ENCODE measurements around the gene MTHFR.

The MTHFR gene

DNA sequence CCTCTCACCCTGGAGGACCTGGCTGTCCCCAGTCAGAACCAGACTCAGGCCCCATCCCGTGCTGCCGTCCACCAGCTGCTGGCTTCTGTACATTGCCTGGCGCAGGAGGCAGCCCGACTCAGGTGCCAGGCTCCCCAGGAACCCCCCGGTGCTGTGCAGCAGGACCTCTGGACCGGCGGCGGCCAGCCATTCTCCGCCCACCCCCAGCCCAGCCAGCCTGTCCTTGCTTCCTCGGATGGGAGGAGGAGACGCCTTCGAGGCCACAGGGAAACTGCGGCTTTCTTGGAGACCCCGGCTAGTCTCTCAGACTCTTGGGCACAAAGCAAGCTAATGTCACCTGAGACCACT is 39.4 kb downstream of the MTHFR start:
- H3K27me3 ChIP-seq (ENCODE audit: control insufficient read depth, insufficient read depth, low read length) = peaks cover 22% of the 10 kb centered on the region
- H3K4me3 ChIP-seq (ENCODE audit: low read depth, low read length) = no peak overlapping the region
- peaks cover 22% of the 10 kb centered on the region for H3K4me1 ChIP-seq (ENCODE audit: control insufficient read depth, insufficient read depth, low read length)
- no peaks in the 10 kb centered on the region for H3K36me3 ChIP-seq (ENCODE audit: control insufficient read depth, insufficient read depth, low read length)
- H3K9ac ChIP-seq (ENCODE audit: low read length) = no peak overlapping the region
- no peak overlapping the region for H3K27ac ChIP-seq (ENCODE audit: low read depth, low read length)
- H3K9me3 ChIP-seq (ENCODE audit: control insufficient read depth, insufficient read depth, low read depth, low read length) = no peaks in the 10 kb centered on the region

DNA sequence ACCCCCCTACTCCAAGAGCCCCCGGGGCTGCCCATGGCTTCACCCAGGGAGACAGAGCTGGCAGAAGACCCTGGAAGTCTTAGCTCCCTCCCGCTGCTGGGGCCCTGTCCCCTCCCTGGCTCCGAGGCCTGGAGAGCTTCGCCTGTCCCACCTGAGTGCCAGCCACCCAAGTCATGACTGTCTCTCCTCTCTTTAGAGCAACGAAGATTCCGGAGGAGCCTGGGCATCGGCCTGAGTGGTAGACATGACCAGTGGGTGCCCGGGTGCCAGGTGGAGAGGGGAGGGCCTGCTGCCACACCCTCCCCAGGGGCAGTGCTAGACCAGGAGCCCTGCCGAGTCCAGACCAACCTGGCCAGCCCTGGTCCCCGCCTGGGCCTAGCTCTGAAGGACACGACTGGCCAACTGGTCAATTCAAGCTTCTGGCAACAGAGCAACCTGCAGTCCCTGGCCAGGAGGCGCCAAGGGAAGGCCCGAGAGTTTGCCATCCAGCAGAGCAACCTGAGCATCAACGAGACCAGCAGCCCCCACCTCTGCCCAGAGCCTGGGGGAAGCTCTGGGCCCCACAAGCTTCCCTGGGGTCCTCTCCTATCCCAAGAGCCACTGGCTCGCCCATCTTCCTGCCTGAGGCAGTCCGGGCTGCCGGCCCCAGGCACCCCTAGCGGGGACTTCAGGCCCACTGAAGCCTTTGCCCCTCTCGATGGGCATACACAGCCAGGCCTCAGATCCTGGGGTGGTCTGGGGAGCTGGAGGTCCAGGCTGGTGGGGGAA is 39.9 kb downstream of the MTHFR start:
- peaks cover 28% of the 10 kb centered on the region for H3K27me3 ChIP-seq (ENCODE audit: control insufficient read depth, insufficient read depth, low read length)
- no peak overlapping the region for H3K27ac ChIP-seq (ENCODE audit: low read depth, low read length)
- no peaks in the 10 kb centered on the region for H3K36me3 ChIP-seq (ENCODE audit: control insufficient read depth, insufficient read depth, low read length)
- no peaks in the 10 kb centered on the region for H3K9me3 ChIP-seq (ENCODE audit: control insufficient read depth, insufficient read depth, low read depth, low read length)
- no peak overlapping the region for H3K9ac ChIP-seq (ENCODE audit: low read length)
- H3K4me3 ChIP-seq (ENCODE audit: low read depth, low read length) = no peak overlapping the region
- peaks cover 22% of the 10 kb centered on the region for H3K4me1 ChIP-seq (ENCODE audit: control insufficient read depth, insufficient read depth, low read length)

DNA sequence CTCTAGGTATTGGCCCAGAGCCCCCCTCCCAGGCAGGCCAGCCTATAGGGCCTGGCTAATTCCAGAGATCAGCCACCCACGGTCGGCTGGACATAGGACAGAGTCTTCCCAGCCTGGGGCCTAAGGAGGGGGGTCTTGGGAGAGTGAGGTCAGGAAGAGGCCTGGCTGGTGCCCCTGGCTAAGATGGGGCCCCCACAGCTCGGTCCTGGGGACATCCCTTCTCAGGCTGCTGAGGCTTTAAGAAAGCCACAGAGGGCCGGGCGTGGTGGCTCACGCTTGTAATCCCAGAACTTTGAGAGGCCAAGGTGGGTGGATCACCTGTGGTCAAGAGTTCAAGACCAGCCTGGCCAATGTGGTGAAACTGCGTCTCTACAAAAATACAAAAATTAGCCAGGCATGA is 41.2 kb downstream of the MTHFR start:
- H3K9me3 ChIP-seq (ENCODE audit: control insufficient read depth, insufficient read depth, low read depth, low read length) = no peaks in the 10 kb centered on the region
- peaks cover 22% of the 10 kb centered on the region for H3K4me1 ChIP-seq (ENCODE audit: control insufficient read depth, insufficient read depth, low read length)
- H3K9ac ChIP-seq (ENCODE audit: low read length) = no peak overlapping the region
- H3K36me3 ChIP-seq (ENCODE audit: control insufficient read depth, insufficient read depth, low read length) = no peaks in the 10 kb centered on the region
- peaks cover 39% of the 10 kb centered on the region for H3K27me3 ChIP-seq (ENCODE audit: control insufficient read depth, insufficient read depth, low read length)
- H3K4me3 ChIP-seq (ENCODE audit: low read depth, low read length) = no peak overlapping the region
- H3K27ac ChIP-seq (ENCODE audit: low read depth, low read length) = no peak overlapping the region

DNA sequence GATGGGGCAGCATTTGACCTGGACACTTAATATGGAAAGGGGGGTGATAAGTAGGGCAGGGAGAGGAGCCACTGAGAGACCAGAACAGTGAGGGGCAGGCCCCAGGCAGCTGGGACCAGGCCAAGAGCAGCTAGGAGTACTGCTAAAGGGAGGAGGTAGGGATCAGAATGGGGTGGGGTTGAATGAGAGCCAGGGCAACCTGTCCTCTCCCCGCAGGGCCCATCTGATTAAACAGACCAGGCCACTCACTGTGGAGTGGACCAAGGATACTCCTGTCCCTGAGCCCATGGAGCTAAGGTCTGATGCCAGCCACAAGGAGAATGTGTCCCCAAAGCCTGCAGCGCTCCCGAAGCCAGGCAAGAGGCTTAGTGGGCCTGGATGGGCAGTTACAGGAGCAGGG is 41.6 kb downstream of the MTHFR start:
- peaks cover 39% of the 10 kb centered on the region for H3K27me3 ChIP-seq (ENCODE audit: control insufficient read depth, insufficient read depth, low read length)

DNA sequence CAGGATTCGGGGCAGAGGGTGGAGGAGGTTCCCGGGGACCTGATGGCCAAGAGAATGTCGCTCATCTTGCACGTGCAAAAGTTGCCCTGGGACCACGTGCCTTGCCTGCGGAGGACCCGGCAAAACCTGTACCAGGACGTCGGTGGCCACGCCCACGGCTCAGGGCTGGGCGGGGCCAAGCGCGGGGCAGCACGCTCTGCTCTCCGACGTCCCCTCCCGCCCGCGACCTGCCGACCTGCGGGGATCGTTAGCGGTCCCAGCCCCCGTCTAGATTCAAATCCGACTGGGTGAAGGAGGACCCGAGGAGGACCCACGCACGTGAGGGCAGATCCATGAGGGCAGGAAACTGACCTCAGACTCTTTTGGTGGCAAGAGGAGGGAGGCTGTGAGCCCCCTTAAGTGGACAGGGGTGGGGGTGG is 43.8 kb downstream of the MTHFR start, which contains the start of gene C1orf167:
Gene C1orf167 (plus strand): TSS at position 206 of the 419 bp plus-strand sequence. CDS start 2,208 bp downstream, outside the sequence.
- Histone ChIP-seq H3K4me3 (ENCODE audit: low read depth, low read length) (peak within 1 kb of the TSS; percentile 41), H3K9ac (ENCODE audit: low read length) (no peak within 1 kb of the TSS), H3K27me3 (ENCODE audit: control insufficient read depth, insufficient read depth, low read length) (peaks cover 39% of the 10 kb centered on the region), H3K36me3 (ENCODE audit: control insufficient read depth, insufficient read depth, low read length) (no peaks in the 10 kb centered on the region), H3K4me1 (ENCODE audit: control insufficient read depth, insufficient read depth, low read length) (peaks cover 17% of the 10 kb centered on the region), H3K27ac (ENCODE audit: low read depth, low read length) (no peak within 1 kb of the TSS), H3K9me3 (ENCODE audit: control insufficient read depth, insufficient read depth, low read depth, low read length) (no peaks in the 10 kb centered on the region; the same call in 1 of the 2 replicates)

More for the DNA sequence above, 41.6 kb downstream of the MTHFR start:
- no peak overlapping the region for H3K4me3 ChIP-seq (ENCODE audit: low read depth, low read length)
- no peaks in the 10 kb centered on the region for H3K36me3 ChIP-seq (ENCODE audit: control insufficient read depth, insufficient read depth, low read length)
- H3K9ac ChIP-seq (ENCODE audit: low read length) = no peak overlapping the region
- H3K9me3 ChIP-seq (ENCODE audit: control insufficient read depth, insufficient read depth, low read depth, low read length) = no peaks in the 10 kb centered on the region
- no peak overlapping the region for H3K27ac ChIP-seq (ENCODE audit: low read depth, low read length)
- peaks cover 22% of the 10 kb centered on the region for H3K4me1 ChIP-seq (ENCODE audit: control insufficient read depth, insufficient read depth, low read length)

DNA sequence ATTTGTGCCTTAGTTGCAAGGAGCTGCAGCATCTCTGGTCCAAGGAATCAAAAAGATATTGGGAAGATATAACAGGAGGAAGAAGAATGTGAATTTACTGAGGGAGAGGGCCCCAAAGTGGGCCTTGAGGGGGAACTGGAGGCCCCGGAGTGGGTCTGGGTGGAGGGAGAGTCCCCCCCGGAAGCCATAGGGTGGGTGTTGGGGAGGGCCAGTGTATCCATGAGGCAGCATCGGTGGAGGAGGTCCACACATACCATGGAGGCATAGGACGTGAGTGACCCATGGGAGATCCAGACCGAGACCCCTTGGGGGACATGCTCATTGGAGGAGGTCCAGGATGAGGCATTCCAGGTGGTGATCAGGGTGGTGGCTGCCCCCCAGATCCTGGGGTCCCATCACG is 44.5 kb downstream of the MTHFR start:
- H3K4me1 ChIP-seq (ENCODE audit: control insufficient read depth, insufficient read depth, low read length) = peaks cover 14% of the 10 kb centered on the region

DNA sequence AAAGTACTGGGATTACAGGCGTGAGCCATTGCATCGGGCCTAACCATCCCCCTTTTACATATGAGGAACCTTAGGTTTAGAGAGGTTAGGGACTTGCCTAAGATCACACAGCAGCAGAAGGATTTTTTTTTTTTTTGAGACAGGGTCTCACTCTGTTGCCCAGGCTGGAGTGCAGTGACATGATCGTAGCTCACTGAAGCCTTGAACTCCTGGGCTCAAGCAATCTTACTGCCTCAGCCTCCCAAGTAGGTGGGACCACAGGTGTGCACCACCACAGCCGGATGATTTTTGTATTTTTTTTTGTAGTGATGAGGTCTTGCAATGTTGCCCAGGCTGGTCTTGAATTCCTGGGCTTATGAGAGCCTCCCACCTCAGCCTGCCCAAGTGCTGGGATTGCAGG is 46.0 kb downstream of the MTHFR start:
- Histone ChIP-seq H3K9me3 (ENCODE audit: control insufficient read depth, insufficient read depth, low read depth, low read length) (no peaks in the 10 kb centered on the region; the same call in 1 of the 2 replicates), H3K36me3 (ENCODE audit: control insufficient read depth, insufficient read depth, low read length) (no peaks in the 10 kb centered on the region), H3K4me1 (ENCODE audit: control insufficient read depth, insufficient read depth, low read length) (peaks cover 14% of the 10 kb centered on the region), H3K4me3 (ENCODE audit: low read depth, low read length) (no peak overlapping the region), H3K27me3 (ENCODE audit: control insufficient read depth, insufficient read depth, low read length) (peaks cover 39% of the 10 kb centered on the region), H3K9ac (ENCODE audit: low read length) (no peak overlapping the region), H3K27ac (ENCODE audit: low read depth, low read length) (no peak overlapping the region)

More for the DNA sequence above, 44.5 kb downstream of the MTHFR start:
- H3K36me3 ChIP-seq (ENCODE audit: control insufficient read depth, insufficient read depth, low read length) = no peaks in the 10 kb centered on the region
- H3K27me3 ChIP-seq (ENCODE audit: control insufficient read depth, insufficient read depth, low read length) = peaks cover 39% of the 10 kb centered on the region
- H3K9me3 ChIP-seq (ENCODE audit: control insufficient read depth, insufficient read depth, low read depth, low read length) = no peaks in the 10 kb centered on the region; the same call in 1 of the 2 replicates
- no peak overlapping the region for H3K4me3 ChIP-seq (ENCODE audit: low read depth, low read length)
- H3K27ac ChIP-seq (ENCODE audit: low read depth, low read length) = no peak overlapping the region
- no peak overlapping the region for H3K9ac ChIP-seq (ENCODE audit: low read length)

DNA sequence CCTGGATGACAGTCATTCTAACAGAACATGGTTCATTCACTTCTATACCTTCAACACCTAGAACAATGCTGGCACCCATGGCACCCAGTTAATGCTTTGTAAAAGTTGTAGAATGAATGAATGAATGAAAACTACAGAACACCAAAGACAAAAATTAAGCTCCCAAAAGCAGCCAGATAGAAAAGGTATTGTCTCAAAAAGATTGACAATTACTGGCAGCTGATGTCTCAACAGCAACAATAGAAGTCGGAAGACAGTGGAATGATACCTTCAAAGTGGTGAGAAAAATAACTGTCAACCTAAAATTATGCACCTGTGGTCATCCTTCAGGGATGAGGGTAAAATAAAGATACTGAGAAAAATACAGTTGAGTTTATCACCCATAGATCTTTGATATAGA is 48.7 kb downstream of the MTHFR start:
- H3K27me3 ChIP-seq (ENCODE audit: control insufficient read depth, insufficient read depth, low read length) = peaks cover 24% of the 10 kb centered on the region
- no peaks in the 10 kb centered on the region; the same call in 1 of the 2 replicates for H3K9me3 ChIP-seq (ENCODE audit: control insufficient read depth, insufficient read depth, low read depth, low read length)

DNA sequence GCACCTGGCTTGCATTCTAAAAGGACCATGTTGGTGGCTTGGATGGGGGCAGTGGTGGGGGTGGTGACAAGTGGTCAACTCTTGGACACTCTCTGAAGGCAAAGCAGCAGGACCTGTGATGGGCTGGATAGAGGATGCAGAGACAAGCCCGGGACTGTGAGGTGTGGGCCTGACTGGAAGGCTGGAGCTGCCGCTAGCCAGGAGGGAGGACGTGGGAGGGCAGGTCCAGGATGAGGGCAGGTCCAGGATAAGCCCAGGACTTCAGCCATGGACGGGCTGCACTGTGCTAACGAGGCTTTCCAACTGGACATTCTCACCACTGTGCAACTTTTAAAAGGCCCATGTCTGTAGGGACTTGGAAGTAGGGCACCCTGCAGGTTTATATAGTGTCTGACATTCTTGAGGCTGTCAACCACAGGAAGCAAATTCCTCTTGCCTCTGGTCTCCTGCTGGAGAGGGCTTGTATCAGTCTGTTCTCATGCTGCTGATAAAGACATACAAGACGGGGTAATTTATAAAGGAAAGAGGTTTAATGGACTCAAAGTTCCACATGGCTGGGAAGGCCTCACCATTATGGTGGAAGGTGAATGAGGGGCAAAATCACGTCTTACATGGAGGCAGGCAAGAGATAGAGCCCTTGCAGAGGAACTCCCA is 52.1 kb downstream of the MTHFR start:
- H3K9me3 ChIP-seq (ENCODE audit: control insufficient read depth, insufficient read depth, low read depth, low read length) = no peaks in the 10 kb centered on the region; the same call in 1 of the 2 replicates
- H3K4me3 ChIP-seq (ENCODE audit: low read depth, low read length) = no peak overlapping the region
- no peak overlapping the region for H3K27ac ChIP-seq (ENCODE audit: low read depth, low read length)
- H3K9ac ChIP-seq (ENCODE audit: low read length) = no peak overlapping the region
- peaks cover 16% of the 10 kb centered on the region for H3K4me1 ChIP-seq (ENCODE audit: control insufficient read depth, insufficient read depth, low read length)
- H3K27me3 ChIP-seq (ENCODE audit: control insufficient read depth, insufficient read depth, low read length) = no peaks in the 10 kb centered on the region
- H3K36me3 ChIP-seq (ENCODE audit: control insufficient read depth, insufficient read depth, low read length) = peaks cover 21% of the 10 kb centered on the region

More for the DNA sequence above, 48.7 kb downstream of the MTHFR start:
- Histone ChIP-seq H3K4me1 (ENCODE audit: control insufficient read depth, insufficient read depth, low read length) (peaks cover 18% of the 10 kb centered on the region), H3K9ac (ENCODE audit: low read length) (no peak overlapping the region), H3K36me3 (ENCODE audit: control insufficient read depth, insufficient read depth, low read length) (no peaks in the 10 kb centered on the region), H3K27ac (ENCODE audit: low read depth, low read length) (no peak overlapping the region), H3K4me3 (ENCODE audit: low read depth, low read length) (no peak overlapping the region)

DNA sequence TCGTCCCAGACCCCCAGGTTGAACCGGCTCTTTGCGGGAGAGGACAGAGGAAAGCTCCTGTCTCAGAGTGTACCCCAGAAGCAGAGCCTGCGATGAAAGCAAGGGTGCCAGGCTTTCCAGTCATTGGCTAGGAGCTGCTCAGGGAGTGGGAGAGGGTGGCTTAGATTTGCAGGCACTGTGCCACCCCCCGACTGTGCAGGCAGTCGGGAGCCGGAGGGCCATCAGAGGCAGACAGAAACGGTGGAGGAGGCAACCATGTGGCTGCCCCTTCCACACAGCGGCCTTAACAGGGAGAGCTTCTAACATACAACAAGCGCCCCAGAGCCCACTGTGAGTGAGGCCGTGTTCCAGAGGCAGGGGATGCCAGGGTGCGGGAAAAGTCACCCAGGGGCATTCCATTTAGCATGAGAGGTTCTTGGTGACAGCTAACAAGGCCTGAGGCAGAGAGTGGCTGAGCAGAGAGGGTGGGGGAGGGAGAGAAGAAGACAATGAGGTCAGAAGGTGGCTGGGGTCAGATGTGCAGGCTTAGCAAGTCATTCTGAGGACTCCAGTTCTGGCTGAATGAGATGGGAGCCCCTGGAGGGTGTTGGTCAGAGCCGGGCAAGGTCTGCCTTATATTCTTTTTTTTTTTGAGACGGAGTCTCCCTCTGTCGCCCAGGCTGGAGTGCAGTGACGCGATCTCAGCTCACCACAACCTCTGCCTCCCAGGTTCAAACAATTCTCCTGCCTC is 53.2 kb downstream of the MTHFR start:
- H3K36me3 ChIP-seq (ENCODE audit: control insufficient read depth, insufficient read depth, low read length) = peaks cover 29% of the 10 kb centered on the region
- H3K27ac ChIP-seq (ENCODE audit: low read depth, low read length) = no peak overlapping the region
- no peak overlapping the region for H3K4me3 ChIP-seq (ENCODE audit: low read depth, low read length)
- H3K27me3 ChIP-seq (ENCODE audit: control insufficient read depth, insufficient read depth, low read length) = no peaks in the 10 kb centered on the region
- H3K4me1 ChIP-seq (ENCODE audit: control insufficient read depth, insufficient read depth, low read length) = peaks cover 16% of the 10 kb centered on the region
- H3K9ac ChIP-seq (ENCODE audit: low read length) = no peak overlapping the region
- H3K9me3 ChIP-seq (ENCODE audit: control insufficient read depth, insufficient read depth, low read depth, low read length) = no peaks in the 10 kb centered on the region; the same call in 1 of the 2 replicates

DNA sequence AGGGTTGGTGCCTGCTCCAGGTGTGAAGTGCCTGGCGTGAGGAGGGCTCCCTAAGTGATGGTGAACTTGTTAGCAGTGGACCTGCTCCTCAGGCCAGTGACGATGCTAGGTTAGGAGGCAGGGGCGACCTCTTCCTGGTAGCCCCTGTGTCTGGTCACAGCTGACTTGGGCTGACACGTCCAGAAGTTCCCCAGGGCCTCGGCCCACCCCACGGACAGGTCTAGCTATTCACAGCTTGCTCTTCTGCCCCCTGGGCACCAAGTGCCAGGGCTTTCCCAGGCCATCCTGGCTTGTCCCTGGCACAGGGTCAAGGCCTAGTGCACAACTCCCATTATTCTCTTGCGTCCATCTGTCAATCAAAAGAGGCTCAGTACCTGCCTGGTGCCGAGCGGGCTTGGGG is 54.7 kb downstream of the MTHFR start:
- Histone ChIP-seq H3K9me3 (ENCODE audit: control insufficient read depth, insufficient read depth, low read depth, low read length) (no peaks in the 10 kb centered on the region), H3K9ac (ENCODE audit: low read length) (no peak overlapping the region), H3K27ac (ENCODE audit: low read depth, low read length) (no peak overlapping the region), H3K4me1 (ENCODE audit: control insufficient read depth, insufficient read depth, low read length) (peaks cover 16% of the 10 kb centered on the region), H3K27me3 (ENCODE audit: control insufficient read depth, insufficient read depth, low read length) (no peaks in the 10 kb centered on the region), H3K36me3 (ENCODE audit: control insufficient read depth, insufficient read depth, low read length) (peaks cover 39% of the 10 kb centered on the region), H3K4me3 (ENCODE audit: low read depth, low read length) (no peak overlapping the region)

All from HUES6 (cell line).